Measurements from ENCODE around the gene ISL2.

Gene ISL2

DNA sequence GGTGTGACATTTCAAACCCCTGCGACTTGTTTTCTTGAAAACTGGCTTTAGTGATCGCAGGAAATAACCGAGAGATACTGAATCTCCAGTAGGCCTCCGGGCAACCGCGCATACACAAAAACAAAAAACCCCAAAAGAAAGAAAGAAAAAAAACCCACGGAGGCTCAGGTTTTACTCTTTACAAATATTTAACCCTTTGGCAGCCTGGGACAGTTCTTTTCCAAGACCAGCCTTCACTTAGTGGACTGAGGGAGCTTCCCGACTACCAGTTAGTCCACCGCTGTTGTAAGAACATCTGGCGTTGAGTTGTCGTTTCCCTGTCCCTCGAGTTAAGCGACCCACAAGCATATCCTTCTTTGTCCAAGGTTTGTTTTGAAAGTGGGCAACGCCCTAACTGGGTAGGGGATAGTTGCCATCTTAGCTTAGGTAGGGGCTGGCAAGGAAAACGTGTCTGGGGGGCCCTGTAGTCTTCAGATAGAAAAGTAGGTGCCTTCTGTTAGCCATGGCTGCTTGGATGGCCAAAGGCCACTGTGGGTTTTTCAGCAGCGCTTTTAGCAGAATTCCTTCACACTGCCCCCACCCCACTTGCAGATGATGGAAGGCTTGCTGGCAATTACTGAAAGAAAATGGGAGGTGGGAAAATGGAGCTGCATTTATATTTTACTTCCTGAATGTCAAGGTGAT is 6.9 kb downstream of the ISL2 start:
- no peak for DNase-seq

DNA sequence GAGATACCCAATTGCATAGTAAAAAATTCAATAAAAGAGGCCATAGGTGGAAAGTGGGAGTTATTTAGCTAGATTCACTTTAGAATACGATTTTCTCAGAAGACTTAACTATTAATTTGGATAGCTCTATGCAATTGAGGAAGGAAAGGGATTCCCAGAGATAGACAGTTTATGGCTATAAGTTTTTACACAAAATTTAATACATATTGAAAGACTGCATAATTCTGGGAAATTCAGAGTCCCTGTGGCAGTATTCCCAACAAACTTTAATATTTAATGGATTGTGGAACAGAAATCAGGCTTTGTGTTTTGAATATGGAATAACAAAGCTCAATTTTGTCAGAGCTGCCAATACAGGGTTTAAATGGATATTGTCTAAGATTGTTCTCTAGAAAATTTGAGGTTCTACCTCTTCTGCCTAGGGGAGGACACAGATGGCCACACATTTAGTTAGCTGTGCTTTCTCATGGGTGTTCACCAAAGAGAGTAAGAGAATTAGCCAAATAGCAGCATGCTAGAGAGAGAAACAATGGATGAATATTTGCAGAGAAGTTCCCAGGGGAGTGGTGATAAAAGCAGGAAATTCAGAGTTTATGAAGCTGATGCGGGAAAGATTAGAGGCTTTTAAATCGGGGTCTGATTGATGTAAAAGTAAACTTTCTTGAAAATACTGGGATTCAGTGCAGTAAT is 8.5 kb downstream of the ISL2 start:
- no peak for DNase-seq

DNA sequence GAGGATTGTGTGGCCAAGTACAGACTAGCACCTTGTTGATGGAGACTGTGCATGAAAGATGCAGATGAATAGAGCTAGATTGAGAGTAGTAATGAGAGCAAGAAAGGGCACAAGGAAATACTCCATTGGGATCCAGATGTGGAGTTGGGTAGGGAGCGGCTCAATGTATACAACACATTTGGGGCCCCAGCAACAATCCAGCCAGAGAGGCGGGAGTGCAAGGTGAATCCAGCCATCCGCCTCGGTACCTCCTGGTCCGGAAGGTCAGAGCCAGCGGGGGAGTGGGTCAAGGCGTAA is 9.0 kb downstream of the ISL2 start:
- DNase-seq = no peak

DNA sequence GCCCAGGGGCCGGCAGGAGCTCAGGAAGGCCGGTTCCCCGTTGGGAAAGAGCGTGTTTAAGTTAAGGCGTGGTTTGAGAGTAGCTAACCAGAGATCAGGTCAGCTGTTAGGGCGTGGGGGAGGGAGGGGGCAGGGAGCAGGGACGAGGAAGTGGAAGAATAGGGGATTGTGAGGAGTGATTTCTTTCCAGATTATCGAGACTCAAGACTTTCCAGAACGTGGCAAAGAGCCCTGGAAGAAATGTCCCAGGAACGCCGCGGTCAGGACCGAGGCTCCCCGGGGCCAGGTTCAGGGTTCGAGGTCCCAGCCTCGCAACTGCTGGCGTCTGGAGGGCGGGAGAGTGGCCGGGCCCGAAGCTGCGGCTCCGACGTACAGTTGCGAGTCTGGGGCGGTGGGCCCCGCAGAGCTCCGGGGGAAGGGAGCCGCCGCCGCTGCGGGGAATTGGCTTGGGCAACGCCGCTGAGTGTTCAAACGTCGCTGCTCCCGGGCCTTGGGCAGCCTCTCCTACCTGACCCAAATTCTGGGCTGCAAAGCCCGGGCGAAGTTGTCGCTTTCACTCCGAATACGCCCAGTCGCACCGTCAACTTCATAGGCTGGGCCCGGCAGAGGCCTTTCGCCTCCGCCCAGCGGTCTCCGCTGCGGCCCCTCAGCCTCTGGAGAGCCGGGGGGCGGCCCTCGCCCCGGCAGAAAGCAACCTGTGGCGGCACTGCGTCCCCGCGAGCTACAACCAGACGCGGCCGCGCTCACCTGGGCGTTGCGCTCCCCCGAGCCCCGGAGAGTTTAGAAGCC is 9.5 kb downstream of the ISL2 start:
- DNase-seq = no peak

- no peak for DNase-seq
These were observed 10.3 kb downstream of the ISL2 start for GRCh38 chr15:76346669-76347481.

GRCh38 chr15:76347482-76348055 is 11.0 kb downstream of the ISL2 start:
- no peak for DNase-seq

- no peak for DNase-seq
These were observed 12.9 kb downstream of the ISL2 start for GRCh38 chr15:76349301-76350070.

DNA sequence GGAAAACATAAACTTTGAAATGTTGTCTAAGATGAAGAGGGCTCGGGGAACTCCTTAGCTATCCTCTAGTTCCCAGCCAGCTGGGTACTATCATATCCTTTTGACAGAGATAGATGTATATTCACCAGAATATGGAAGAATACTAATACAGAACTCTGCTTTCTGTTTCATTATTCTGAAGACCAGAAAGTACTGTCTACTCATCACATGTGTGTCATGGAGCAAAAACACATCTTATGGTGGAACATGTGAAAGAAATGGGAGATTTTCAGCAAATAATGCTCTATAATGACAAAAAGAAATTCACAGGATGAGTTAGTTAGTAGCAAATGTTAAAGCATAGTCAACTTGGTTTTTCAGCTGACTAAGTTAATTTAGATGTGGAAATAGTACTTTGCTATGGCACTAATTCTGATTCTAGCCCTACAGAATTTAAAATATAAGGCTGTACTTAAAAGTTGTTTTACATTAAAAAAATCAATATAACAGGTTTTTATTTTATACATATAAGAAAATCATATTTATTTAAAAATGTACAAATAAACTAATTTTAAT is 16.5 kb downstream of the ISL2 start:
- no peak for DNase-seq

DNA sequence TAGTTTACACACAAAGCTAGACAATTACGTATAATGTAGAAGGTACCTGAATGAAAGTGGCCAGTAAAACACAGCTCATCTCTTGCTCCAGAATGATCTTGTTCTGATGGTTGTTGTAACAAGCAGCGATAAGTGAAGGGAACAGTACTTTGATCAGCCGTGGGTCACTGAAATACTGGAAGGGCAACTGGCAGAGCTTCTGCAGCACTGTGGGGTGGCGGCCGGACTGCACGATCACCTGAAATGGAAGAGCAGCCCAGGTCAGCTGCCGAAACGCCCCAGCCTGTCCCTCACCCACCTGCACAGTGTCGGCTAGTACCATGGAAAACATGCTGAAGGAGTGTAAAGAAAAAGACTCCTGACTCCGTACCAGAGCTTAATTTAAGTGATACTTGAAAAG is 17.3 kb downstream of the ISL2 start:
- DNase-seq = no peak

GRCh38 chr15:76354823-76355440 is 18.4 kb downstream of the ISL2 start:
- DNase-seq = no peak

- no peak for DNase-seq
These were observed 21.9 kb downstream of the ISL2 start for GRCh38 chr15:76358453-76358852.

GRCh38 chr15:76359152-76359551 is 22.6 kb downstream of the ISL2 start:
- DNase-seq = no peak

- no peak for DNase-seq
These were observed 23.8 kb downstream of the ISL2 start for GRCh38 chr15:76360416-76360815.

DNA sequence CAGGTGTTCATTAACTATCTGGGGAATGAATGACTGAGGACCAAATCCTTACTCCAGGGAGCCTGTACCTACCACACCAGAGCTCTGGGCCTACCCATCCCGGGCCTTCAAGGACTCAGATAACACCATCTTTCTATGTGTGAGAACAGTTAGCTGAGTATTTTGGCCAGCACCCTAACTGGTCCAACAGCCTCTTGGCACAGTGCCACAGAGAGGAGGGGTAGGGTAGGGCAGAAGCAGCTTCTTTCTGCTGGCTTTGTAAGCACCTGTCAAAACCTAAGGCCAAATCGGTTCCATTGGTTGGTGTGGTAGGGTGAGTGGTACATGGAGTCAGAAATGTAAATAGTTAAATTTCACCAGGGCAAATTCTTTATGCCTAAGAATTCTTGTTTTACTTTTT is 26.7 kb downstream of the ISL2 start:
- peak in 1 of 2 experiments; percentile 10 for DNase-seq

- DNase-seq = no peak
These were observed 30.1 kb downstream of the ISL2 start for GRCh38 chr15:76366714-76367113.

DNA sequence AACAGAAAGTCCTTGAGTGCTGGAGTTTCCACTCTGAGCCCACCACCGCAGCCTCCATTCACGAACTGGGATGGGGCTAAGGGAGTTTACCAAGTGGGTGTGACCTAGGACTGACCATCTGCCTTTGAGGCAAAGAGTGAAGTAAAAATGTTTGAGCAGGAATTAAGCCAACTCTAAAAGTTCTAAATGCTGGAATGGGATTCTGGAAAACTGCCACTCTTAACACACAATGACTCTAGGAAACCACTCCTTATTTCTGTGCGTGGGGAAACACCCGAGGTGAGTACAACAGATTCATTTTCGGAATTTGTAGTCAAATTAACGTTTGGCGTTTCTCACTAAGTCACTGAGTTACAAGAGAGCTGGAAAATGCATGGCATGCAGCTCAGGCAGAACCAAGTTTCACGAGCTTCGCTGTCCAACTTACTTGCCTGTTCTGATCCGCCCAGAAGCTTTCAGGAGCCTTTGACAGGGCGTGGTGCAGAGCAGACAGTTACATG is 31.6 kb downstream of the ISL2 start:
- DNase-seq = no peak

DNA sequence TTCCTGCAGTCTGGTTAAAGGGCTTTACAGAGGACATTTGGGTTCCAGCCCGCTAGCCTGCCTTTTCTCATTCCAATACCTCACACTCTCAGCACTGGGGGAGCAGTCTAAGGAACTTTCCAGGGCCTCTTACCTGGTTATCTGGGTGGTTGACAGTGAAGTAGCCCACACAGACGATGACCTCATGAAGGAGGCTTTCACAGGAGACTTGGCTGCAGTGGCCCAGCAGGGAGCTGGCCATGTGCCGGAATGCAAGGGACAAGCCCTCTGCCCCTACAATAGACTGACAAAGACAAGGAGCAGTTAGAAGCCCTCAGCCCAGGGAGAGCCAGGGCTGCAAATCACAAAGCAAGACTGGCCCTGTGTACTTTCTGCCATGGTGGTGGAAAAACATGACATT is 39.5 kb downstream of the ISL2 start:
- DNase-seq = no peak

- DNase-seq = no peak
These were observed 40.2 kb downstream of the ISL2 start for GRCh38 chr15:76376816-76377215.

DNA sequence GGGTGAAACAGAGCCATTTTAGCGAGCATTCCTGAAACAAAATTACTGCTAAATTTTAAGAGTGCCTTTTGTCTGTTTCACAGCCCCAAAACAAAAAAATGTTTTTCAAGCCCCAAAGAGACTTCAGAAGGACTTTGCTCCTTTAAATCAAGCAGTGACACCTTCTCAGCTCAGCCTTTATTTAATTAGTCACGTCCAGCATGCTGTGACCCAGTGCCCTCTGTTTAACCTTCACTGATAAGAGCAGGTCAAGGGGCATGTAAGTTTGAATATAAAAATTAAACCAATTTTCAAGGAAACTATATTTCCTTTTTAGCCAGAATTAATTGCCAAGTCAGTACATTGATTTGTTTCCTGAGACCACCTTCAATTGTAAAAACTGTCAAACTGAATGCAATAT is 40.6 kb downstream of the ISL2 start:
- DNase-seq = no peak

DNA sequence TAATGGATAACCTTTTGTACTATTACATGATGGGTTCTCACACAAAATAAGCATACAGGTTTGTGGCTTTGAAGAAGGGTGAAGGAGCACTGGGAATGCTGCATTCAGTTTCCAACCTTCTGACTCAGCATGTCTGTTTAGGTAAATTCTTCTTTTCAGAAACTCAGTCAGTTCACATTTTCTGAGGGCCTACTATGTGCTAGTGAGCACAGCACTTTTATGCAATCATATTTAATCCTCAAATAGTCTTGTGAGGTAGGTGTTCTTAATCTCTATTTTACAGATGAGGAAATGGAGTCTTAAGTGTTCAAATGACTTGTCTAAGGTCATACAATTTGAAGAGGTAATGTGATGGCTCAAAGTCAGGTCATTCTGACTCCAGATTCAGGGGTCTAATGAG is 41.2 kb downstream of the ISL2 start:
- no peak for DNase-seq

DNA sequence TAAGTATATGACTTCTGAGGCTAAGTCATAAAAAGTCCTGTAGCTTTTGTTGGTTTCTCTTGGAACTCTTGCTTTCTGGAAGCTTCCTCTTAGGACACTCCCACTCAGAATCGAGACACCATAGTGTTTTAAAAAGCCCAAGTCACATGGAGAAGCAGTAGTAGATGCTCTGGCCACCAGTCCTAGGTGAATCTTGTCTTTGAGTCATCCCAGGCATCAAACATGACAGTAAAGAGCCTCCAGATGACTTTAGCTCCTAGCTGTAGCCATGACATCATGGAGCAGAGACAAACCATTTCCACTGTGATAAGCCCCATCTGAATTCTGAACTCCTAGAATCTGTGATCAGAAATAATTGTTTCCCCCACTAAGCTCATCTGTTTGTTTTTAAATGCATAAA is 42.1 kb downstream of the ISL2 start:
- DNase-seq = no peak

Measured in NCI-H524 (cell line).